Measurements from ENCODE around the gene LAMA3. TPM values are rescaled to one million over a fixed set of nuclear protein-coding genes. Genes with fewer than 3 reads are reported as not detected.

LAMA3 gene
- total RNA-seq, 2 donors from 2014 or later: 5.0 to 6.4 TPM

GRCh38 chr18:23968638-23969604, 279.7 kb downstream of the LAMA3 start:
- DNase-seq (ENCODE audit: low spot score): no peak
- Histone ChIP-seq H3K27me3 (no peaks in the 10 kb centered on the region), H3K4me3 (no peak overlapping the region), H3K36me3 (no peaks in the 10 kb centered on the region), H3K27ac (no peak overlapping the region), H3K9me3 (no peaks in the 10 kb centered on the region), H3K4me1 (no peaks in the 10 kb centered on the region)
- no peak for TF ChIP-seq CTCF (IDR thresholded peaks at IDR 0.05)

GRCh38 chr18:23969664-23970063, 280.4 kb downstream of the LAMA3 start:
- Histone ChIP-seq H3K27ac (no peak overlapping the region), H3K27me3 (no peaks in the 10 kb centered on the region), H3K4me1 (no peaks in the 10 kb centered on the region), H3K36me3 (no peaks in the 10 kb centered on the region), H3K9me3 (no peaks in the 10 kb centered on the region), H3K4me3 (no peak overlapping the region)
- no peak for TF ChIP-seq CTCF (IDR thresholded peaks at IDR 0.05)
- DNase-seq (ENCODE audit: low spot score): no peak

DNA sequence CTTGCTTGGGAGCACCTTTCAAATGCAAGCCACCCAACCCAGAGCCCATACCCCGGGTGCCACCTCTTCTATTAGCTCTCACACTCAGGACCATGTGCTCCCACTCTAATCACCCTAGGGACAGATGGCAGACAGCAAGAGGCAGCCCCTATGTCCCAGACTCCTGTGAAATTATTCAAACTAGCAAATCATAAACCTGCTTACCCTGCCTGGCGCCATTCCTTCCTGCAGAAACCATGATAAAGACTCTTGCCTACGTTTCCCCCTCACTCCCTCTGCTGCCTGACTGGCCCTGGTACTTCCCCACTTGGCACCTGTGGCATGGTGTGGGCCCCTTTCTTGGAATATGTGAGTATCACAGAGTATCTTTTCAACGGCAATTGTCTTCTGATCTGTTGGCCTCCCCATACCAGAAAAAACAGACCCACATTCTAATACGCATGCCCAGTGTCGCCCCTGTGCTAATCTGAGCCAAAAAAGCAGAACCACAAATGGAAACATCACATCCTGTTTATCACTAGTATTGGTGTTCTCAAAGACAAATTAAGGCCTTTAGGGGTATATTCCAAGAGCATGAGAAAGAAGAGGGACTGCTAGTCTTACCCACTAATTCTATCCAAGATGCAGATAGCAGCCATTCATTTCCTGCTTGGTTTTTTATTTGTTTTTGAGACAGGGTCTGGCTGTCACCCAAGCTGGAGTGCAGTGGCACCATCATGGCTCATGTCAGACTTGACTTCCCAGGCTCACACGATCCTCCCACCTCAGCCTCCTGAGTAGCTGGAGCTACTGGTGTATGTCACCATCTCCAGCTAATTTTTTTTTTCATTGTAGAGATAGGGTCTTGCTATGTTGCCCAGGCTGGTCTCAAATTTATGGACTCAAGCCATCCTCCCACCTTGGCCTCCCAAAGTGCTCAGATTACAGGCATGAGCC, 281.2 kb downstream of the LAMA3 start:
- no peak for TF ChIP-seq CTCF (IDR thresholded peaks at IDR 0.05)
- Histone ChIP-seq H3K4me1 (no peaks in the 10 kb centered on the region), H3K9me3 (no peaks in the 10 kb centered on the region), H3K27me3 (no peaks in the 10 kb centered on the region), H3K4me3 (no peak overlapping the region), H3K36me3 (no peaks in the 10 kb centered on the region), H3K27ac (no peak overlapping the region)
- DNase-seq (ENCODE audit: low spot score): no peak

GRCh38 chr18:23971097-23971440, 281.8 kb downstream of the LAMA3 start:
- Histone ChIP-seq H3K9me3 (no peaks in the 10 kb centered on the region), H3K36me3 (no peaks in the 10 kb centered on the region), H3K4me1 (no peaks in the 10 kb centered on the region), H3K4me3 (no peak overlapping the region), H3K27ac (no peak overlapping the region), H3K27me3 (no peaks in the 10 kb centered on the region)
- TF ChIP-seq CTCF (IDR thresholded peaks at IDR 0.05): no peak
- DNase-seq (ENCODE audit: low spot score): no peak

- TF ChIP-seq CTCF (IDR thresholded peaks at IDR 0.05): no peak
- Histone ChIP-seq H3K36me3 (no peaks in the 10 kb centered on the region), H3K9me3 (no peaks in the 10 kb centered on the region), H3K27ac (no peak overlapping the region), H3K4me3 (no peak overlapping the region), H3K27me3 (no peaks in the 10 kb centered on the region), H3K4me1 (no peaks in the 10 kb centered on the region)
- no peak for DNase-seq (ENCODE audit: low spot score)
These were observed 282.5 kb downstream of the LAMA3 start for GRCh38 chr18:23971666-23972230.

Data from right atrium auricular region (tissue), 2 donors.